H1 (cell line): Measurements from ENCODE around the gene TBX2. TPM values are rescaled to one million over a fixed set of nuclear protein-coding genes. Genes with fewer than 3 reads are reported as not detected.

ENCODE experiments used
- CHD1 ChIP-seq: IDR thresholded peaks from 2 replicates; pipeline ENCODE4 v1.6.1; 2012; ENCODE audit warnings: low read depth, low read length, improper control_type of control experiment
- CTCF ChIP-seq, 3 experiments: IDR thresholded peaks; 1 replicate in 2 of 3; 2 replicates in 1 of 3; pipeline versions ENCODE4 v1.5.1 to v1.6.1; 2011; ENCODE audit warnings: low read length in 3 of 3, mild to moderate bottlenecking in 3 of 3, inconsistent platforms in 2 of 3, low read depth in 1 of 3, moderate library complexity in 1 of 3; ENCODE audit not compliant: insufficient read depth in 1 of 3; ENCODE audit errors: control extremely low read depth in 1 of 3
- FOSL1 ChIP-seq: IDR thresholded peaks from 2 replicates; pipeline ENCODE4 v1.6.1; 2011; ENCODE audit warnings: mild to moderate bottlenecking, low read depth, low read length, moderate library complexity; ENCODE audit not compliant: insufficient read depth
- RAD21 ChIP-seq, 2 experiments: IDR thresholded peaks in 1 of 2; conservative IDR thresholded peaks in 1 of 2; 2 replicates each; pipeline ENCODE4 v1.6.1; 2011; ENCODE audit warnings: low read depth in 2 of 2, low read length in 2 of 2, improper control_type of control experiment in 1 of 2, inconsistent platforms in 1 of 2, mild to moderate bottlenecking in 1 of 2, moderate library complexity in 1 of 2
- SP4 ChIP-seq: IDR thresholded peaks from 2 replicates; pipeline ENCODE4 v1.6.1; 2012; ENCODE audit warnings: low read length, inconsistent platforms
- polyA plus RNA-seq, 7 experiments: library from polyadenylated mRNA; depleted of rRNA in 3 of 7; stranded (reverse) in 5 of 7; unstranded in 2 of 7; fragments of >200 nt in 5 of 7; fragments of 200-250 nt in 2 of 7; gene quantifications; 1 replicate in 5 of 7; 2 replicates in 1 of 7; 4 replicates in 1 of 7; pipeline versions ENCODE4 v1.2.1 to v1.2.3, GENCODE V29; 2011 to 2013; ENCODE audit warnings: missing spikeins in 2 of 7, mixed read lengths in 2 of 7
- total RNA-seq: library from RNA; stranded (reverse); fragmentation: NEBNext Ultra II Directional; extraction: Animal tissue kit (Norgen Biotek cat#: 25700); gene quantifications from 2 replicates; pipeline ENCODE4 v1.2.1, GENCODE V29; 2021

The TBX2 gene
- total and polyA plus RNA-seq, 2 of the 8 experiments (the other 6 are each of a cell fraction or from before 2014, with no cell fraction given), result not detected

GRCh38 chr17:61380836-61381525 is 18.7 kb upstream of the TBX2 start (continued):
- TF ChIP-seq RAD21 (IDR thresholded peaks at IDR 0.05 in 1 of 2, conservative IDR thresholded peaks at IDR 0.05 in 1 of 2; ENCODE audit: low read depth in 2 of 2, low read length in 2 of 2) (no peak), FOSL1 (no peak), CTCF (IDR thresholded peaks at IDR 0.05; ENCODE audit: control extremely low read depth in 1 of 3, insufficient read depth in 1 of 3, low read depth in 1 of 3, low read length in 3 of 3) (no peak), SP4 (no peak), CHD1 (no peak)
- TF ChIP-seq, all 59 proteins: peak for 0
